K562 (cell line): ENCODE results near the gene MYO1D. TPM values are rescaled to one million over a fixed set of nuclear protein-coding genes. Genes with fewer than 3 reads are reported as not detected.

Experiments
- FUS ChIP-seq: fragments of 200-400 bp; formaldehyde crosslinking; optimal IDR thresholded peaks from 2 replicates; pipeline ENCODE3; 2017; ENCODE audit warnings: low read depth, low read length
- MCM2 ChIP-seq: fragments of 450-650 bp; IDR thresholded peaks from 2 replicates; pipeline ENCODE4 v1.6.1; 2017; ENCODE audit warnings: low read depth, mild to moderate bottlenecking
- RBM15 ChIP-seq: fragments of 200-400 bp; formaldehyde crosslinking; IDR thresholded peaks from 2 replicates; pipeline ENCODE4 v1.6.1; 2018; ENCODE audit warnings: mild to moderate bottlenecking, low read length, moderate library complexity; ENCODE audit not compliant: insufficient read depth
- XRCC5 ChIP-seq: fragments of 200-400 bp; formaldehyde crosslinking; IDR thresholded peaks from 2 replicates; pipeline ENCODE4 v1.6.1; 2017; ENCODE audit warnings: low read depth, mild to moderate bottlenecking, low read length
- polyA plus RNA-seq, 8 experiments: library from polyadenylated mRNA; depleted of rRNA in 4 of 8; stranded (reverse) in 5 of 8; unstranded in 3 of 8; fragments of >200 nt; fragmentation: Nextera tagmentation in 2 of 8; fragmentation: Illumina TruSeq in 1 of 8; extraction: Ambion mirVana in 2 of 8; extraction: Trizol in 1 of 8; gene quantifications; 2 replicates each; pipeline versions ENCODE4 v1.2.1 to v1.2.3, GENCODE V29; 2011 to 2014; ENCODE audit warnings: inconsistent platforms in 1 of 8, missing spikeins in 1 of 8
- total RNA-seq, 7 experiments: library from RNA; depleted of rRNA in 6 of 7; stranded (reverse); fragments of >200 nt in 6 of 7; fragmentation: Illumina TruSeq in 2 of 7; extraction: Trizol in 2 of 7; gene quantifications; 2 replicates each; pipeline versions ENCODE4 v1.2.1 to v1.2.3, GENCODE V29; 2011 to 2021; ENCODE audit warnings: low replicate concordance in 1 of 7
- TF ChIP-seq, protein P1 (sequence below): sonication (generic); formaldehyde crosslinking; IDR thresholded peaks from 2 replicates; pipeline ENCODE4 v1.8.0; 2022; ENCODE audit warnings: mild to moderate bottlenecking, low read depth, missing genetic modification reagents
- TF ChIP-seq, protein P2 (sequence below): fragments of 450-650 bp; IDR thresholded peaks from 2 replicates; pipeline ENCODE4 v1.6.1; 2018; ENCODE audit warnings: mild to moderate bottlenecking, low read depth; ENCODE audit not compliant: partially characterized antibody
- TF ChIP-seq, protein P3 (sequence below): fragments of 150-350 bp; conservative IDR thresholded peaks from 2 replicates; pipeline ENCODE4 v1.6.1; 2014; ENCODE audit warnings: low read length
- TF ChIP-seq, protein P4 (sequence below): fragments of 200-400 bp; formaldehyde crosslinking; IDR thresholded peaks from 2 replicates; pipeline ENCODE4 v1.6.1; 2017; ENCODE audit warnings: mild to moderate bottlenecking, low read depth, low read length, moderate library complexity
- TF ChIP-seq, protein P5 (sequence below): fragments of 450-650 bp; IDR thresholded peaks from 2 replicates; pipeline ENCODE4 v1.6.1; 2018; ENCODE audit not compliant: partially characterized antibody

Gene MYO1D
- total and polyA plus RNA-seq, 9 of the 15 experiments (the other 6 are each of a cell fraction or from before 2014, with no cell fraction given) = 2.1 to 71.2 (median 45.4) TPM

DNA sequence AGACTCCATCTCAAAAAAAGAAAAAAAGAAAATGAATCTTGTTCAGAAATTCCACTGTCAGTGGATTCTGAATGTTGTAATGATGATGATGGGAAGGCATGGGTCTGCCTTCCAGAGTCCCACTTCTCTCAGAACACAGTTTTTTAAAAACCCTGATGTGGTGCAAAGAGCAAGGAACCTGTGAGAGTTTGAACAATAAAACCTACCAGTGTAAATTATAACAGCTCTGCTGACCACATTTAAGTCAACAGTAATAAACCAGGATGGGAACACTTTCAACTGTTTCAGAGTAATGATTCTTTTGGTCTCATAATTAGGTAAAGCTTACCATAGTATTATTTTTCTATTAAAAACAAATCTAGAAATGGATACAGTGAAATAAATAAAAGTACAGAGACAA, 99.0 kb downstream of the MYO1D start (continued):
- TF ChIP-seq RBM15 (no peak), FUS (no peak), MCM2 (no peak), XRCC5 (no peak)
- TF ChIP-seq, protein P1, sequence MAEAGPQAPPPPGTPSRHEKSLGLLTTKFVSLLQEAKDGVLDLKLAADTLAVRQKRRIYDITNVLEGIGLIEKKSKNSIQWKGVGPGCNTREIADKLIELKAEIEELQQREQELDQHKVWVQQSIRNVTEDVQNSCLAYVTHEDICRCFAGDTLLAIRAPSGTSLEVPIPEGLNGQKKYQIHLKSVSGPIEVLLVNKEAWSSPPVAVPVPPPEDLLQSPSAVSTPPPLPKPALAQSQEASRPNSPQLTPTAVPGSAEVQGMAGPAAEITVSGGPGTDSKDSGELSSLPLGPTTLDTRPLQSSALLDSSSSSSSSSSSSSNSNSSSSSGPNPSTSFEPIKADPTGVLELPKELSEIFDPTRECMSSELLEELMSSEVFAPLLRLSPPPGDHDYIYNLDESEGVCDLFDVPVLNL (CRISPR knock-in tag) = no peak
- TF ChIP-seq, protein P2, sequence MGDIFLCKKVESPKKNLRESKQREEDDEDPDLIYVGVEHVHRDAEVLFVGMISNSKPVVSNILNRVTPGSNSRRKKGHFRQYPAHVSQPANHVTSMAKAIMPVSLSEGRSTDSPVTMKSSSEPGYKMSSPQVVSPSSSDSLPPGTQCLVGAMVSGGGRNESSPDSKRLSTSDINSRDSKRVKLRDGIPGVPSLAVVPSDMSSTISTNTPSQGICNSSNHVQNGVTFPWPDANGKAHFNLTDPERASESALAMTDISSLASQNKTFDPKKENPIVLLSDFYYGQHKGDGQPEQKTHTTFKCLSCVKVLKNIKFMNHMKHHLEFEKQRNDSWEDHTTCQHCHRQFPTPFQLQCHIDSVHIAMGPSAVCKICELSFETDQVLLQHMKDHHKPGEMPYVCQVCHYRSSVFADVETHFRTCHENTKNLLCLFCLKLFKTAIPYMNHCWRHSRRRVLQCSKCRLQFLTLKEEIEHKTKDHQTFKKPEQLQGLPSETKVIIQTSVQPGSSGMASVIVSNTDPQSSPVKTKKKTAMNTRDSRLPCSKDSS = no peak
- TF ChIP-seq, protein P3, sequence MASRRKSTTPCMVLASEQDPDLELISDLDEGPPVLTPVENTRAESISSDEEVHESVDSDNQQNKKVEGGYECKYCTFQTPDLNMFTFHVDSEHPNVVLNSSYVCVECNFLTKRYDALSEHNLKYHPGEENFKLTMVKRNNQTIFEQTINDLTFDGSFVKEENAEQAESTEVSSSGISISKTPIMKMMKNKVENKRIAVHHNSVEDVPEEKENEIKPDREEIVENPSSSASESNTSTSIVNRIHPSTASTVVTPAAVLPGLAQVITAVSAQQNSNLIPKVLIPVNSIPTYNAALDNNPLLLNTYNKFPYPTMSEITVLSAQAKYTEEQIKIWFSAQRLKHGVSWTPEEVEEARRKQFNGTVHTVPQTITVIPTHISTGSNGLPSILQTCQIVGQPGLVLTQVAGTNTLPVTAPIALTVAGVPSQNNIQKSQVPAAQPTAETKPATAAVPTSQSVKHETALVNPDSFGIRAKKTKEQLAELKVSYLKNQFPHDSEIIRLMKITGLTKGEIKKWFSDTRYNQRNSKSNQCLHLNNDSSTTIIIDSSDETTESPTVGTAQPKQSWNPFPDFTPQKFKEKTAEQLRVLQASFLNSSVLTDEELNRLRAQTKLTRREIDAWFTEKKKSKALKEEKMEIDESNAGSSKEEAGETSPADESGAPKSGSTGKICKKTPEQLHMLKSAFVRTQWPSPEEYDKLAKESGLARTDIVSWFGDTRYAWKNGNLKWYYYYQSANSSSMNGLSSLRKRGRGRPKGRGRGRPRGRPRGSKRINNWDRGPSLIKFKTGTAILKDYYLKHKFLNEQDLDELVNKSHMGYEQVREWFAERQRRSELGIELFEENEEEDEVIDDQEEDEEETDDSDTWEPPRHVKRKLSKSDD = no peak
- TF ChIP-seq, protein P4, sequence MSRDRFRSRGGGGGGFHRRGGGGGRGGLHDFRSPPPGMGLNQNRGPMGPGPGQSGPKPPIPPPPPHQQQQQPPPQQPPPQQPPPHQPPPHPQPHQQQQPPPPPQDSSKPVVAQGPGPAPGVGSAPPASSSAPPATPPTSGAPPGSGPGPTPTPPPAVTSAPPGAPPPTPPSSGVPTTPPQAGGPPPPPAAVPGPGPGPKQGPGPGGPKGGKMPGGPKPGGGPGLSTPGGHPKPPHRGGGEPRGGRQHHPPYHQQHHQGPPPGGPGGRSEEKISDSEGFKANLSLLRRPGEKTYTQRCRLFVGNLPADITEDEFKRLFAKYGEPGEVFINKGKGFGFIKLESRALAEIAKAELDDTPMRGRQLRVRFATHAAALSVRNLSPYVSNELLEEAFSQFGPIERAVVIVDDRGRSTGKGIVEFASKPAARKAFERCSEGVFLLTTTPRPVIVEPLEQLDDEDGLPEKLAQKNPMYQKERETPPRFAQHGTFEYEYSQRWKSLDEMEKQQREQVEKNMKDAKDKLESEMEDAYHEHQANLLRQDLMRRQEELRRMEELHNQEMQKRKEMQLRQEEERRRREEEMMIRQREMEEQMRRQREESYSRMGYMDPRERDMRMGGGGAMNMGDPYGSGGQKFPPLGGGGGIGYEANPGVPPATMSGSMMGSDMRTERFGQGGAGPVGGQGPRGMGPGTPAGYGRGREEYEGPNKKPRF = no peak
- TF ChIP-seq, protein P5, sequence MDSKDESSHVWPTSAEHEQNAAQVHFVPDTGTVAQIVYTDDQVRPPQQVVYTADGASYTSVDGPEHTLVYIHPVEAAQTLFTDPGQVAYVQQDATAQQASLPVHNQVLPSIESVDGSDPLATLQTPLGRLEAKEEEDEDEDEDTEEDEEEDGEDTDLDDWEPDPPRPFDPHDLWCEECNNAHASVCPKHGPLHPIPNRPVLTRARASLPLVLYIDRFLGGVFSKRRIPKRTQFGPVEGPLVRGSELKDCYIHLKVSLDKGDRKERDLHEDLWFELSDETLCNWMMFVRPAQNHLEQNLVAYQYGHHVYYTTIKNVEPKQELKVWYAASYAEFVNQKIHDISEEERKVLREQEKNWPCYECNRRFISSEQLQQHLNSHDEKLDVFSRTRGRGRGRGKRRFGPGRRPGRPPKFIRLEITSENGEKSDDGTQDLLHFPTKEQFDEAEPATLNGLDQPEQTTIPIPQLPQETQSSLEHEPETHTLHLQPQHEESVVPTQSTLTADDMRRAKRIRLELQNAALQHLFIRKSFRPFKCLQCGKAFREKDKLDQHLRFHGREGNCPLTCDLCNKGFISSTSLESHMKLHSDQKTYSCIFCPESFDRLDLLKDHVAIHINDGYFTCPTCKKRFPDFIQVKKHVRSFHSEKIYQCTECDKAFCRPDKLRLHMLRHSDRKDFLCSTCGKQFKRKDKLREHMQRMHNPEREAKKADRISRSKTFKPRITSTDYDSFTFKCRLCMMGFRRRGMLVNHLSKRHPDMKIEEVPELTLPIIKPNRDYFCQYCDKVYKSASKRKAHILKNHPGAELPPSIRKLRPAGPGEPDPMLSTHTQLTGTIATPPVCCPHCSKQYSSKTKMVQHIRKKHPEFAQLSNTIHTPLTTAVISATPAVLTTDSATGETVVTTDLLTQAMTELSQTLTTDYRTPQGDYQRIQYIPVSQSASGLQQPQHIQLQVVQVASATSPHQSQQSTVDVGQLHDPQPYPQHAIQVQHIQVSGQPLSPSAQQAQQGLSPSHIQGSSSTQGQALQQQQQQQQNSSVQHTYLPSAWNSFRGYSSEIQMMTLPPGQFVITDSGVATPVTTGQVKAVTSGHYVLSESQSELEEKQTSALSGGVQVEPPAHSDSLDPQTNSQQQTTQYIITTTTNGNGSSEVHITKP = no peak
- TF ChIP-seq, all 486 proteins: peak for 0
